Peyer's patch (tissue), 4 donors: ENCODE data around the gene CCDC71L.

Source experiments
- POLR2A ChIP-seq, 2 donors: fragments of 450-650 bp; IDR thresholded peaks; one replicate each; pipeline ENCODE4 v1.5.1; 2017; ENCODE audit warnings: antibody characterized with exemption in 2 of 2, mild to moderate bottlenecking in 2 of 2, moderate library complexity in 2 of 2
- TF ChIP-seq, protein P1 (sequence below), 6 experiments: fragments of 450-650 bp in 4 of 6; fragments of 200-600 bp in 2 of 6; sonication (generic) in 1 of 6; IDR thresholded peaks; one replicate each; pipeline ENCODE4 v1.5.1; 2017 to 2019; ENCODE audit warnings: antibody characterized with exemption in 6 of 6, mild to moderate bottlenecking in 3 of 6, moderate library complexity in 1 of 6

DNA sequence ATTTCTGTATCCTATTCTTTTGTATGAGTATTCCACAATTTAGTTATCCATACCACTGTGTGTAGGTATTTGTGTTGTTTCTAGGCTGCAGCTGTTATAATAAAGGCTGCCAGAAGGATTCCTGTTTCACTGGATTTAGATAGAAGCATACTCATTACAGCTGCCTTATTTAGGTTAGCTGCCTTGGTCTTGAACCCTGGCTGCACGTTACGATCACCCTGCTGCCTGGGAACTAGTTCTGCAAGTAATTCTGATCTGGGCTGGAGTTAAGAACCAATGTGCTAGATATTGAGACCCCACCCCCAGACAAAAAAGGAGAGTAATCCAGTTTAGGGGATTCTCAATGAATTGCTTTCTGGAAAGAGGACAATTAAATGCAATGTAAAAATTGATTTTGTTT is 43.1 kb downstream of the CCDC71L start:
- TF ChIP-seq, protein P1, sequence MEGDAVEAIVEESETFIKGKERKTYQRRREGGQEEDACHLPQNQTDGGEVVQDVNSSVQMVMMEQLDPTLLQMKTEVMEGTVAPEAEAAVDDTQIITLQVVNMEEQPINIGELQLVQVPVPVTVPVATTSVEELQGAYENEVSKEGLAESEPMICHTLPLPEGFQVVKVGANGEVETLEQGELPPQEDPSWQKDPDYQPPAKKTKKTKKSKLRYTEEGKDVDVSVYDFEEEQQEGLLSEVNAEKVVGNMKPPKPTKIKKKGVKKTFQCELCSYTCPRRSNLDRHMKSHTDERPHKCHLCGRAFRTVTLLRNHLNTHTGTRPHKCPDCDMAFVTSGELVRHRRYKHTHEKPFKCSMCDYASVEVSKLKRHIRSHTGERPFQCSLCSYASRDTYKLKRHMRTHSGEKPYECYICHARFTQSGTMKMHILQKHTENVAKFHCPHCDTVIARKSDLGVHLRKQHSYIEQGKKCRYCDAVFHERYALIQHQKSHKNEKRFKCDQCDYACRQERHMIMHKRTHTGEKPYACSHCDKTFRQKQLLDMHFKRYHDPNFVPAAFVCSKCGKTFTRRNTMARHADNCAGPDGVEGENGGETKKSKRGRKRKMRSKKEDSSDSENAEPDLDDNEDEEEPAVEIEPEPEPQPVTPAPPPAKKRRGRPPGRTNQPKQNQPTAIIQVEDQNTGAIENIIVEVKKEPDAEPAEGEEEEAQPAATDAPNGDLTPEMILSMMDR (IDR thresholded peaks at IDR 0.05), result no peak
- TF ChIP-seq POLR2A (IDR thresholded peaks at IDR 0.05), result no peak
